ENCODE results near the gene BAZ2B.

- TF ChIP-seq CTCF (IDR thresholded peaks at IDR 0.05; ENCODE audit: insufficient read depth, low read depth, low read length) (no peak), EZH2 (IDR thresholded peaks at IDR 0.05; ENCODE audit: insufficient read depth, low read length) (no peak)
Measured at GRCh38 chr2:159446201-159446600, 170.1 kb downstream of the BAZ2B start.

Data from astrocyte (in vitro differentiated cells and primary cell).